Bronchial epithelial cell (primary cell): Measurements from ENCODE around the gene IFT22. TPM values are rescaled to one million over a fixed set of nuclear protein-coding genes. Genes with fewer than 3 reads are reported as not detected.
A peak's percentile ranks its signal among the peaks of the same experiment; 100 is the strongest.
"Not testable (repeated sequence)": the region's sequence is repeated elsewhere in the genome, so short reads cannot be mapped to it uniquely, and the experiment has no call there.

ENCODE experiments used
- DNase-seq: peaks from one replicate; pipeline ENCODE4 v3.0.0-alpha.2; 2010; ENCODE audit warnings: low read depth
- FAIRE-seq: peaks from 2 replicates; lab custom pipeline; 2011; peaks lifted over from hg19 to GRCh38; lab: Jason Lieb, UNC
- H3K27me3 ChIP-seq: 2 replicates; pipeline ENCODE4 v1.5.1; 2011; ENCODE audit warnings: low read length; ENCODE audit not compliant: control insufficient read depth, insufficient read depth
- H3K36me3 ChIP-seq: 2 replicates; pipeline ENCODE4 v1.5.1; 2011; ENCODE audit warnings: low read length; ENCODE audit not compliant: control insufficient read depth, insufficient read depth
- H3K4me3 ChIP-seq: 2 replicates; pipeline ENCODE4 v1.5.1; 2011; ENCODE audit warnings: mild to moderate bottlenecking, low read depth, low read length, control low read depth
- total RNA-seq: library from RNA; depleted of rRNA; stranded (reverse); fragments of >200 nt; gene quantifications from 2 replicates; pipeline ENCODE4 v1.2.1, GENCODE V29; 2014
- TF ChIP-seq, protein P1 (sequence below): IDR thresholded peaks from 2 replicates; pipeline ENCODE4 v1.5.1; 2011; ENCODE audit warnings: mild to moderate bottlenecking, moderate library complexity, low read length, control low read depth, inconsistent platforms; ENCODE audit not compliant: insufficient read depth, severe bottlenecking

IFT22 gene
- total RNA-seq, 1 donor from 2014 or later = 6.3 TPM

DNA sequence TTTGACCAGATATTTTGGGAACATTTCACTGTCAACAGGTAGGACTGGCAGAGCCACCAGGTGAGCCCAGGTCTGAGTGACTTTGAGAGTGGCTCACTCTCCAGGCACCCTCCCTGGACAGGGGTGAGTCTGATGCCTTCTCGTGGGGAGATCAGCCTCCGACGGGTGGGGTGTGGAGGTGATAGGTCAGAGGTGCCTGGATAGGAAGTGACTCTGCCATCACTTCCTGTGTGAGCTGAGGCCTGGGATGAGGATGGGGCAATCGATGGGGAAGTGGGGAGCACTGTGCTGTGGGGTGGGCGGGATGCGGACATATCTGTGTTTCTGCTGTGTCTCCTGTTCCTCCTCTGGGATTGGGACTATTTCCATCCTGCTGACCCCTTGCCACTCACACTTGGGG, 34.6 kb downstream of the IFT22 start:
- no peaks in the 10 kb centered on the region for H3K36me3 ChIP-seq
- TF ChIP-seq, protein P1, sequence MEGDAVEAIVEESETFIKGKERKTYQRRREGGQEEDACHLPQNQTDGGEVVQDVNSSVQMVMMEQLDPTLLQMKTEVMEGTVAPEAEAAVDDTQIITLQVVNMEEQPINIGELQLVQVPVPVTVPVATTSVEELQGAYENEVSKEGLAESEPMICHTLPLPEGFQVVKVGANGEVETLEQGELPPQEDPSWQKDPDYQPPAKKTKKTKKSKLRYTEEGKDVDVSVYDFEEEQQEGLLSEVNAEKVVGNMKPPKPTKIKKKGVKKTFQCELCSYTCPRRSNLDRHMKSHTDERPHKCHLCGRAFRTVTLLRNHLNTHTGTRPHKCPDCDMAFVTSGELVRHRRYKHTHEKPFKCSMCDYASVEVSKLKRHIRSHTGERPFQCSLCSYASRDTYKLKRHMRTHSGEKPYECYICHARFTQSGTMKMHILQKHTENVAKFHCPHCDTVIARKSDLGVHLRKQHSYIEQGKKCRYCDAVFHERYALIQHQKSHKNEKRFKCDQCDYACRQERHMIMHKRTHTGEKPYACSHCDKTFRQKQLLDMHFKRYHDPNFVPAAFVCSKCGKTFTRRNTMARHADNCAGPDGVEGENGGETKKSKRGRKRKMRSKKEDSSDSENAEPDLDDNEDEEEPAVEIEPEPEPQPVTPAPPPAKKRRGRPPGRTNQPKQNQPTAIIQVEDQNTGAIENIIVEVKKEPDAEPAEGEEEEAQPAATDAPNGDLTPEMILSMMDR = no peak
- DNase-seq = no peak
- peaks cover 2% of the 10 kb centered on the region for H3K27me3 ChIP-seq
- FAIRE-seq = no peak
- no peak overlapping the region for H3K4me3 ChIP-seq

DNA sequence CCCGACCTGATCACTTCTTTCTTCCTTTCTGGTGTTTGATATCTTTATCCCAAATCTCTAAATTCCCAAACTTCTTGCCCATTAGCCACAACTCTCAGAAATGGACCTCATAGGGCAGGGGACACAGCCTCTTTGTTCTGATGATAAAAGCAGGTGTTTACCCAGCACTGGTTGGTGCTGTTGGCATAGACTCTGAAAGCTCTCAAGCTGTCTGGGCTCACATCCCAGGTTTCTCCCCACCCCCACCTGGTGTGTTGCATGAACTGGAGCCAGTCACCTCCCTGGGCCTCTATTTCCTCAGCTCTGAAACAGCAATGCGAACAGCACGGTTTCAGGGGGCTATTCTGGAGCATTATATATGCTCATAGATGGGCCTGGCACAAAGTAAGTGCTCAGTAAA, 35.7 kb downstream of the IFT22 start:
- not testable (repeated sequence) for H3K36me3 ChIP-seq, H3K27me3 ChIP-seq, H3K4me3 ChIP-seq, FAIRE-seq, DNase-seq

DNA sequence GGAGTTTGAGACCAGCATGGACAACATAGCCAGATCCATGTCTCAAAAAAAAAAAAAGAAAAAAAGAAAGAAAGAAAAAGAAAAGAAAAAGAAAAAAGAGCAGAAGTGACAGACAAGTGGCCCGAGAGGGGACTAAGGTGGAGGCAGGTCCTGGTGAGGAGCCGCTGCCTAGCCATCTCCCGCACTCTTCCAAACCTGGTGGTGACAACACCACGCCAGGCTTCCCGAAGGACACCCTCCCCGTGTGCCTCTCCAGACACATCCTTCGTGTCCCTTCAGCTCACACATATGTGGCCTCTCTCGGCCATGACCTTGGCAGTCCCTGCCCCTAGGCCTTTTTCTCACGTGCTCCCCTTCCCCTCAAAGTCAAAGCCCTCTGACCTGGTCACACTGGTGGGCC, 36.4 kb downstream of the IFT22 start:
- TF ChIP-seq, protein P1 = no peak
- FAIRE-seq = no peak

DNA sequence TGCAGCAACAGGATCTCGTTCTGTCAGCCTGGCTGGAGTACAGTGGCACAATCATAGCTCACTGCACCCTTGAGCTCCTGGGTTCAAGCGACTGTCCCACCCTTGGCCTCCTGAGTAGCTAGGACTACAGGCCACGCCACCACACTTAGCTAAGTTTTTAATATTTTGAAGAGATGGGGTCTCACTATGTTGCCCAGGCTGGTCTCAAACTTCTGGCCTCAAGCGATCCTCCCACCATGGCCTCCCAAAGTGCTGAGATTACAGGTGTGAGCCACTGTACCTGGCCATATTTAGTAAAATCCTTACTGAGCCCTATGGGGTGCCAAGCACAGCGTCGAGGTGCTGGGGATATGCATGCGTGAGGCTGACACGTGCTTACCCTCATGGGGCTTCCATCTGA, 40.7 kb downstream of the IFT22 start:
- FAIRE-seq, DNase-seq, H3K27me3 ChIP-seq, H3K4me3 ChIP-seq, H3K36me3 ChIP-seq: not testable (repeated sequence)

More for the DNA sequence above, 36.4 kb downstream of the IFT22 start:
- H3K4me3 ChIP-seq = no peak overlapping the region
- no peaks in the 10 kb centered on the region for H3K36me3 ChIP-seq
- H3K27me3 ChIP-seq = peaks cover 2% of the 10 kb centered on the region
- no peak for DNase-seq

DNA sequence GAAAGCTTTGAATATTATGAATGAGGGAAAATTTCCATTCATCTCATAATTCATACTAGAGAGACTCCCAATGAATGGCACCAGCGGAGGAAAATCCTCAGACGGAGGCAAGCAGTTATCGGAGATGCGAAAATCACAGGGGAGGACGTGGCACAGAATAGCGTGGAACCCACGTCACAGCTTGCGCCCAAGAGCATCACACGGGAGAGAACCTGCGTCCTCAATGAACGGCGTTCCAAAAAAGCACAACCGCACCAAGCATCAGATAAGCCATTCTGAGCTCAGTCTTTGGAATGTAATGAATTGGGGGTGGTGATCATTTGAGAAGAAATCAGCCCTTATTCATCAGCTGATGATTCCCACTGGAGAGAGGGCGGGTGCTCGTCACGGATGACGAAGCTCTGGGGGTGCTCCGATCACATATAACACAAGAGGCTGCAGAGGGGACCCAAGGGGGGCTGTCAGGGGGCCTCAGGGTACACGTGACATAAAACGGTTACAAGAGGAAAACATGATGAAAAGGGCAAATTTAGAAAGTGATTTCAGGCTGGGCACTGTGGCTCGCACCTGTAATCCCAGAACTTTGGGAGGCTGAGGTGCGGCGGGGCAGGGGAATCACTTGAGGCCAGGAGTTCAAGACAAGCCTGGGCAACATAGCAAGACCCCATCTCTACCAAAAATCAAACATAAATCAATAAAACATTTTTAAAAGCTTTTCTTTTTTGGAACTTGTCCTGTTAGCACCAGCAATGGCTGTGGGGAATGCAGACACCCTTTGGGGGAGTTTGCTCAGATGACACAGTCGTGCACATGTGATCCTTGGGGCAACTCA, 42.9 kb downstream of the IFT22 start:
- TF ChIP-seq, protein P1 = no peak
- no peak for DNase-seq

DNA sequence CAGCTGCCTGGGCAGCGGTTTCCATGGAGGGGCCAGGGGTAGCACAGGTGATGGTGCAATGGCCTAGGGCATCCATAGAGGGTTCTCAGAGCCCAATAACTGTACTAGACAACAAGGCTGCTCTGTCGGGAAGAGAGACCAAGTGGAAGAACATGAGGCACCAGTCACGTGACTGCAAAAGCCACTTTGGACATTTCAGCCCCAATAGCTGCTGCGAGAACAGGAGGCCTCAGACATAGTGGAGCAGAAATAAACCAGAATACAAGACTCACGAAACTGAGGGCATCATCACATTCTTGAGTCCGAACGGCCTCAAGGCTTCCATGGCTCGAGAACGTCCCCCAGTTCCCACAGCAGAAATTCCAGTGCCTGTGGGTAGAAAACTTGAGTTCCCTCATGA, 44.5 kb downstream of the IFT22 start:
- FAIRE-seq (no peak), DNase-seq (no peak)
- TF ChIP-seq, protein P1 = no peak
- Histone ChIP-seq H3K4me3 (no peak overlapping the region), H3K36me3 (no peaks in the 10 kb centered on the region), H3K27me3 (no peaks in the 10 kb centered on the region)

More for the DNA sequence above, 42.9 kb downstream of the IFT22 start:
- H3K4me3 ChIP-seq = no peak overlapping the region
- H3K36me3 ChIP-seq = no peaks in the 10 kb centered on the region
- FAIRE-seq = peak; percentile 60
- H3K27me3 ChIP-seq = no peaks in the 10 kb centered on the region
